Activated CD4-positive, alpha-beta memory T cell treated with anti-CD3 and anti-CD28 coated beads for 36 hours (primary cell): Measurements from ENCODE around the gene NEGR1. TPM values are rescaled to one million over a fixed set of nuclear protein-coding genes. Genes with fewer than 3 reads are reported as not detected.

Experiments used
- CTCF ChIA-PET: fragments of 350-600 bp; sonication (Branson Sonifier 250); formaldehyde crosslinking; loops from one replicate; lab custom pipeline; 2021; ENCODE audit warnings: antibody characterized with exemption, inconsistent platforms; lab: Charles Lee
- POLR2A ChIA-PET: fragments of 350-600 bp; sonication (Branson Sonifier 250); formaldehyde crosslinking; loops from one replicate; lab custom pipeline; 2021; ENCODE audit warnings: antibody characterized with exemption; lab: Charles Lee
- DNase-seq: peaks from one replicate; pipeline ENCODE4 v3.0.0-alpha.2; 2020
- H3K27ac Mint-ChIP-seq: one replicate; pipeline ENCODE4 v1.8.0; 2021; ENCODE audit warnings: mixed read lengths
- H3K27me3 Mint-ChIP-seq: one replicate; pipeline ENCODE4 v1.8.0; 2021; ENCODE audit warnings: mixed read lengths
- H3K36me3 Mint-ChIP-seq: one replicate; pipeline ENCODE4 v1.8.0; 2021; ENCODE audit warnings: mixed read lengths
- H3K4me1 Mint-ChIP-seq: one replicate; pipeline ENCODE4 v1.8.0; 2021; ENCODE audit warnings: low read depth, mixed read lengths
- H3K4me3 Mint-ChIP-seq: one replicate; pipeline ENCODE4 v1.8.0; 2021; ENCODE audit warnings: mild to moderate bottlenecking, mixed read lengths
- H3K9me3 Mint-ChIP-seq: one replicate; pipeline ENCODE4 v1.8.0; 2021; ENCODE audit warnings: mixed read lengths
- intact Hi-C: fragments of 100-400 bp; cut with micrococcal nuclease; formaldehyde crosslinking; loops from one replicate; pipeline ENCODE4 v1.15.1; 2023
- total RNA-seq, 2 experiments: library from RNA; stranded (reverse); gene quantifications; one replicate each; pipeline ENCODE4 v1.2.3, GENCODE V29; 2021

NEGR1 gene
- total RNA-seq, 2 experiments from 2014 or later, result not detected

DNA sequence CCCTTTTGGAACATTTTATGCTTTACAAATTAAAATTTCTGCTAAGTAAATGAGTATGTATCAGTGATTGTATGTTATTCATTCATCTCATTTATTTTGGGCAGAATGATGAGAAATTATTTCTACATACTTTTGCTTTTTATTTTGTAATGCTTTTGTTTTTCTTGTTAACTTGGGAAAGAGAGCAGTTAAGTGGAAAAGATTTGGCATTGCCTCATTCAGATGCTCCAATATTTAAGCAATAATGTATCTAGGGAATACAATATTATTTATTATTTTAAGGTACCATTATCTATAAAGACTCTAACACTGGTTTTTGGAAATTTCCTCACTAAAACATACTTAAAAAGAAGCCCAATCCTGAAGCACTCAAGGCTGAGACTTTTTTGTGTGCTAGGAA is 431.8 kb downstream of the NEGR1 start:
- H3K4me3 Mint-ChIP-seq, result no peak overlapping the region
- no peaks in the 10 kb centered on the region for H3K36me3 Mint-ChIP-seq
- no peaks in the 10 kb centered on the region for H3K4me1 Mint-ChIP-seq
- no peaks in the 10 kb centered on the region for H3K27me3 Mint-ChIP-seq
- DNase-seq, result no peak
- intact Hi-C loops, result no loop called here
- CTCF ChIA-PET, result no interaction called here
- POLR2A ChIA-PET, result no interaction called here
- peaks cover 7% of the 10 kb centered on the region for H3K9me3 Mint-ChIP-seq
- H3K27ac Mint-ChIP-seq, result no peak overlapping the region

DNA sequence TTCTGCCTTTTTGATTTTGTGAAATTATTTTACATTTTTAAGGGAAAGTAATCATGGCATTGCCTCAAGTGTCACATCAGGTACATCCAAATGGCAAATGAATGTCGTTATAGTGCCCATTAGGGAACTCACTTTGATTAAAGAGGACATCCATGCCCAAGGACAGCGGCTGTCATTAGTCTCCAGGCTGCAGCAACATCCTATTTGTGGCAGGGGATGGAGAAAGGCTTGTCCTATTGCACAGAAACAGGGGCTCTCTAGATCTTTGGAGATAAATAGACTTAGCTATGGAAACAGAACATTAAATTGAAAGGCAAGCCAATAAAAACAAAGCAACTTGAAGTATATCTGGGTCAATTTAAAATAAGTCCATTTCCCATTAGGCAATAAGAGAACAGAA is 439.3 kb downstream of the NEGR1 start:
- peaks cover 3% of the 10 kb centered on the region for H3K9me3 Mint-ChIP-seq
- H3K36me3 Mint-ChIP-seq, result no peaks in the 10 kb centered on the region
- H3K4me3 Mint-ChIP-seq, result no peak overlapping the region
- intact Hi-C loops, result loop anchor here (5.0 kb wide), 1 partner anchor 709 kb away; no protein-coding TSS in a partner anchor
- H3K27ac Mint-ChIP-seq, result no peak overlapping the region
- CTCF ChIA-PET, result no interaction called here
- DNase-seq, result no peak
- H3K27me3 Mint-ChIP-seq, result no peaks in the 10 kb centered on the region
- no peaks in the 10 kb centered on the region for H3K4me1 Mint-ChIP-seq
- POLR2A ChIA-PET, result no interaction called here

DNA sequence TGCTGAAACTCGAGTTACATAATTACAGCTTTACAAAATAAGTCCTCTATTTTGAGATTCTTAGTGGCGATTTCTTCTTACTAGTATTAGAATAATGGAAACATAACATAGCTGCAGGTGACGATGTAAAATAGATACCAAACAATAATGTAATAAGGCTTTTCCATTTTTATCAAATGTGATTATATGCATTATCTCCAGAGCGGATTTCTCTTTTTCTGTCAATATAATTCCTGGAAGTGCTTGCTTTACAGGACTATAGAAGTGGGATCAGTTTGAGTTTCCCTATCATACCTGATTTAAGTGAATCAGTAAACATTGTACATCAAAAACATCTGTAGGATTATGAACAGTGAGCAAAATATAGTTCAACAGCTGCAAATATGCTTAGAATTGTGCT is 442.5 kb downstream of the NEGR1 start:
- Mint-ChIP-seq H3K27ac (no peak overlapping the region), H3K36me3 (no peaks in the 10 kb centered on the region), H3K4me3 (no peak overlapping the region), H3K9me3 (no peaks in the 10 kb centered on the region), H3K4me1 (no peaks in the 10 kb centered on the region), H3K27me3 (no peaks in the 10 kb centered on the region)
- intact Hi-C loops, result loop anchor here (5.0 kb wide), 1 partner anchor 712 kb away; no protein-coding TSS in a partner anchor
- no peak for DNase-seq
- CTCF ChIA-PET, result no interaction called here
- POLR2A ChIA-PET, result no interaction called here

DNA sequence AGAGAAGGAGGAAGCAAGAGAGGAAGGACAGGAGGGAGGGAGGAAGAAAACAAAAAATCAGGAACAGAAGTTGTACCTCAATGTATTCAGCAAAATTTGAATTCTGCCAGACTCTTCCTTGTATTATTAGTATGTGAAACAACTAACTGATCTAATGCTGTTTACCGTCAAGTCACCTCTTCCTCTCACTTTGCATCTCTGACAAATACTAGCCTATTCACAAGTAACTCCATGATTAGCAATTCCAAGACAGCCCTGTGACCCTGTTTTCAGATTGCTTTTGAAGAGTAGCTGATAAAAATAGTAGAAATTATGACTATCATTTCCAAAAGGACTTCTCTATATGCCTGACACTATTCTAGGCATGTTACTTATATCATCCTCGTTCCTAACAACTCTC is 445.4 kb downstream of the NEGR1 start:
- Mint-ChIP-seq H3K4me1 (no peaks in the 10 kb centered on the region), H3K36me3 (no peaks in the 10 kb centered on the region), H3K9me3 (peaks cover 2% of the 10 kb centered on the region), H3K4me3 (no peak overlapping the region), H3K27ac (no peak overlapping the region), H3K27me3 (no peaks in the 10 kb centered on the region)
- DNase-seq, result no peak
- ChIA-PET CTCF (no interaction called here), POLR2A (no interaction called here)
- intact Hi-C loops, result no loop called here

DNA sequence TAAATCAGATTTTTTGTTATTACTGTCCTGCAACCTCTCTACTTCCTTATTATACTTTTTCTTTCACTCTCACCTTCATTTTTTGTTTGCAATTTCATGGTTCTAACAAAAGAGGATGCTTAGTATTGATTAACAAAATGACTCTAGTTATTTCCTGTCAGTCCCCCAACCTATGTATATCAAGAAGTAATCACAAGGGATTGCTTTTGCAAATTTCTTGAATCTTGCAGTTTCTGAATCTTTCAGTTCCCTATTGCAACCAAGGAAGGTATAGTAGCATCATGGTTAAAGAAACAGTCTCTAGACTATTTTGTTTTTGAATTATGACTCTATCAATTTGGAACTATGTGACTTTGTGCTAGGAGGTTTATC is 446.9 kb downstream of the NEGR1 start:
- no peaks in the 10 kb centered on the region for H3K27me3 Mint-ChIP-seq
- H3K36me3 Mint-ChIP-seq, result no peaks in the 10 kb centered on the region
- no peak overlapping the region for H3K27ac Mint-ChIP-seq
- no peak for DNase-seq
- no peaks in the 10 kb centered on the region for H3K4me1 Mint-ChIP-seq
- H3K9me3 Mint-ChIP-seq, result peaks cover 2% of the 10 kb centered on the region
- intact Hi-C loops, result no loop called here
- no peak overlapping the region for H3K4me3 Mint-ChIP-seq
- CTCF ChIA-PET, result no interaction called here
- POLR2A ChIA-PET, result no interaction called here

DNA sequence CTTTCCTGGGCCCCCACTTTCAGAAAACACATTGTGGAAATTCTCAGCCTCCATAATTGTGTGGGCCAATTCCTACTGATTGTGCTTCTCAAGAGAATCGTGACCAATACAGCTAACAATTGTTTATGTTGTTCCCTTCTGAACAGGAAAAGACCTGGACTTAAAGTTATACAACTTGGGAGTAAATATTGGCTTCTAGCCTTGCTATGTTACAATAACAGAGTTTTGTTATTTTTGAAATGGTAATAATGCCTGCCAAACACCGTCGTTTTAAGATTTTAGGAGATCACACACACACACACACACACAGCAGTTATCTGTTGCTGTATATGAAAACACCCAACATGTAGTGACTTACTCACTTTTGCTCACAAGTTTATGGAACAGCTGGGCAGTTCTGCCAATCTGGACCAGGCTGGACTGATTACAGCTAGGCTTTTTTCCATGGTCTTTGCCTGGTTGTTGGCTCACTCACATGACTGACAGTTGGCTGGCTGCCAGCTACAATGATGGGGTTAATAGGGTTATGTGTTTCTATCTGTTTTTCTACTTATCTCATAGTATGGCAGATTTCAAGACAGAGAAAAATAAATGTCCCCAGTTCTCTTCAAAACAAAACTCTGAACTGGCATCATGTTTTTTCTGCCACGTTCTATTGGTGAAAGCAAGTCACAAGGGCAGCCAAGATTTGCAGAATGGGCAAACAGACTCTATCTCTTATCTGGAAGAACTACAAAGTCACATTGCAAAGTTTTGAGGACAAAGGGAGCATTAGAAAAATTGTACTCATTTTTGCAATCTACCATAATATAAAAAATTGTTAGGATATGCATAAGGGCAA is 447.5 kb downstream of the NEGR1 start:
- peaks cover 2% of the 10 kb centered on the region for H3K9me3 Mint-ChIP-seq
- H3K4me3 Mint-ChIP-seq, result no peak overlapping the region
- DNase-seq, result no peak
- H3K27me3 Mint-ChIP-seq, result no peaks in the 10 kb centered on the region
- no peak overlapping the region for H3K27ac Mint-ChIP-seq
- no peaks in the 10 kb centered on the region for H3K36me3 Mint-ChIP-seq
- intact Hi-C loops, result no loop called here
- H3K4me1 Mint-ChIP-seq, result no peaks in the 10 kb centered on the region
- CTCF ChIA-PET, result no interaction called here
- POLR2A ChIA-PET, result no interaction called here

DNA sequence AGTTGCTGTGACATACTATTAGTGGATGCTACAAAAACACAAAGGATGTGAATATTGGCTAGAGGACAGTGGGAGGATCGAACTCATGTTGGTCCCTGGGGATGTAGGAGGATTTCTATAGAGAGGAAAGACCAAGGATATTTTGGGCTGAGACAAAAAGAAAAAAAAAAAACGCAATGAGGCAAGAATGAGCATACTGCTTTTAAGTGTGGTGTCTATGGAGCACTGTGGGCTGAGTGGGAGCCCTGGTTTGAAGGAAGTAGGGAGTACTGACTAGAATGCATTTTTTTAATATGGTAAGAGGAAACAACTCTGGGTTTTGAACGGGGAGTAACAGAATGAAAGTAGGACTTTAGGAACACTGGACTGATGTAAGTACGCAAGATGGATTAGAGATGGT is 450.7 kb downstream of the NEGR1 start:
- Mint-ChIP-seq H3K27ac (no peak overlapping the region), H3K36me3 (no peaks in the 10 kb centered on the region), H3K4me3 (no peak overlapping the region), H3K9me3 (peaks cover 4% of the 10 kb centered on the region), H3K27me3 (no peaks in the 10 kb centered on the region), H3K4me1 (no peaks in the 10 kb centered on the region)
- POLR2A ChIA-PET, result no interaction called here
- CTCF ChIA-PET, result no interaction called here
- no peak for DNase-seq
- intact Hi-C loops, result no loop called here

DNA sequence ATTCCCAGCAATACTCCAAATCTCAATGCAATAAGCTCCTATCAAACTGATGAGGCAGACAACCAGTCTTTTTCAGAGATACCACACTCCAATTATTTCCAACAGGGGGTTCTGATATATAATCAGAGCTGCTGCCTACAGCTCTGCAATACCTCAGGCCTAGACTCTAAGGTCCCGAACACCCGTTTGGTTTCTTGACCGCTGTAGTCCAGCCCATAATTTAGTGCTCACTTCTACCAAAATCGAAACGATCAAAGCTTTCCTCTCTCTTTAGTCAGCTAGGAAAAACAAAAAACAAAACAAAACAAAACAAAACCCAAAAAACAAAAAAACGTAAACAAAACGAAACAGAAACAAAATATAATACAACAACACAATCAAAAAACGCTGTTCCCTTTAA is 453.0 kb downstream of the NEGR1 start:
- no peaks in the 10 kb centered on the region for H3K27me3 Mint-ChIP-seq
- no peaks in the 10 kb centered on the region for H3K4me1 Mint-ChIP-seq
- H3K9me3 Mint-ChIP-seq, result peaks cover 2% of the 10 kb centered on the region
- ChIA-PET CTCF (no interaction called here), POLR2A (no interaction called here)
- intact Hi-C loops, result no loop called here
- no peak for DNase-seq
- no peak overlapping the region for H3K27ac Mint-ChIP-seq
- H3K4me3 Mint-ChIP-seq, result no peak overlapping the region
- H3K36me3 Mint-ChIP-seq, result no peaks in the 10 kb centered on the region

DNA sequence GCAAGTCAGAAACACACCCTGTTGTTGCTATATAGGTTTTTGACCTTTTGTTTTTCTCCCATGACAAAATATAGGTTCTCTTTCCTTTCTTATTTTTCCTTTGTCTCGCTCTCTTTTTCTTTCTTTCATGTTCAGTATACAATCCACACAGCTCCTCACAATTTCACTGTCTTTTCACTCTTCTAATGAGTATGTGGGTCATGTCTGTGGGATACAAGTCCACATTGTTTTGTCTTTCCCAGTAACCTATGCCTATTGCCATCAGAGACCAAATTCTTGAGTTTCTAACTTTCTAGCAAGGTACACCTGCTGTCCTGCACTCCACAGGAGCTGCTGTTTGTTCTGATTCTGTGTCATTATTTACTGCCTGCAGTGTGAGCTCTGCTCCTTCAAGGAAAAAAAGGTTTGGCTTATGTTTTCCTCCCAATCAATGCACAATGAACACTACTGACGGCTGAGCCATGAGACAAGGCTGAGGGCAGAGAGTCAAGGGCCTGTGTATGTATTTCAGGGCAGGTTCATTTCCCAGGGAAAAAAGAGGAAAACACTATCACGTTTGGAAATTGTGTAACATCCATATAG is 453.8 kb downstream of the NEGR1 start:
- CTCF ChIA-PET, result no interaction called here

DNA sequence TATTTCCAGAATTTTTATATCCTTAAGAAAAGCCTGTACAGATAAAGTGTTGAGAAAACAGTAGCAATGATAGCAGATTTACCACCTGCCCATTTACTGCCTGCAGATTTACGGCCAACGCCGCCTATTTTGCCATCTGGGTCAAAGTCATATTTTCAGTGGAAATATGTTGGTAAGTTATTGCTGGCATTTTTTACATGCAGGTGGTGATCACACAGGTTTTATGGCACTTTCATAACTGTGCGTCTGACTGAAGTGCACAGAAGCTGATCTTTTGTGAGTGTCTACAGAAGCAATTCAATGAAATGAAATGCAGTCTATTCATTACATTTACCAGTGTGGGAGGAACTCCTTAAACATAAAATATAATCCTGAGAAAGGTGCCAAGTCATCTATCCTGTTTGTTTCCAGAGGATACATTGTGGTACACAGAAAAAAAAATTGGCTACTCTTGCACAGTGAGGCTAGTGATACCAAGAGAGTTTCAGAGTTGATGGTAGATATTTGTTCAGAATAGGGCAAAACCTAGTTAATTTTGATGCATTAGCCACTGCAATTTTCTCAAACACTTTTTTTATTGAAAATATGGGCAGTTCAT is 458.5 kb downstream of the NEGR1 start:
- no peaks in the 10 kb centered on the region for H3K27me3 Mint-ChIP-seq

More for the DNA sequence above, 453.8 kb downstream of the NEGR1 start:
- POLR2A ChIA-PET, result no interaction called here
- Mint-ChIP-seq H3K4me3 (no peak overlapping the region), H3K9me3 (peaks cover 2% of the 10 kb centered on the region), H3K27ac (no peak overlapping the region), H3K4me1 (no peaks in the 10 kb centered on the region), H3K36me3 (no peaks in the 10 kb centered on the region), H3K27me3 (no peaks in the 10 kb centered on the region)
- no peak for DNase-seq
- intact Hi-C loops, result no loop called here

DNA sequence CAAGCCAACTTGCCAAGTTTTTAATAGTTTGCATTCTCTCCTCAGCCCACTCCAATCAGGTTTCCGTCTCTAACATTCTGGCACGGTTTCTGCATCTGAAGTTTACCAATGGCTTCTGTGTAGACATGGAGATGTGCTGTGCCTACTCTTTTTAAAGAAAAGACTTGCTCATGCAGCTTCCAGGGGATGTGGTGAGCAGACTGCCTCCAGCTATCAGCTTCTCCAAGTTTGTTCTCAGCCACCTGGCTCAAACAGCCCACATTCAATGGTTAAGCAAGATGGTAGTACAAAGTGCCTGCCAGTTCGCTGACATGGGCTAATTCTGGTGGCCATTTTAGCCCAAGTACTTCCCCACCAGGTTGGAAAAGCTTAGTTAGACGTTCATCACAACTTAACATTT is 465.3 kb downstream of the NEGR1 start:
- Mint-ChIP-seq H3K27me3 (no peaks in the 10 kb centered on the region), H3K4me3 (no peak overlapping the region), H3K27ac (no peak overlapping the region), H3K36me3 (no peaks in the 10 kb centered on the region), H3K9me3 (peaks cover 9% of the 10 kb centered on the region), H3K4me1 (no peaks in the 10 kb centered on the region)
- CTCF ChIA-PET, result no interaction called here
- POLR2A ChIA-PET, result no interaction called here
- no peak for DNase-seq
- intact Hi-C loops, result no loop called here

More for the DNA sequence above, 458.5 kb downstream of the NEGR1 start:
- Mint-ChIP-seq H3K9me3 (peaks cover 10% of the 10 kb centered on the region), H3K4me3 (no peak overlapping the region), H3K4me1 (no peaks in the 10 kb centered on the region), H3K36me3 (no peaks in the 10 kb centered on the region), H3K27ac (no peak overlapping the region)
- DNase-seq, result no peak
- ChIA-PET POLR2A (no interaction called here), CTCF (no interaction called here)
- intact Hi-C loops, result no loop called here

DNA sequence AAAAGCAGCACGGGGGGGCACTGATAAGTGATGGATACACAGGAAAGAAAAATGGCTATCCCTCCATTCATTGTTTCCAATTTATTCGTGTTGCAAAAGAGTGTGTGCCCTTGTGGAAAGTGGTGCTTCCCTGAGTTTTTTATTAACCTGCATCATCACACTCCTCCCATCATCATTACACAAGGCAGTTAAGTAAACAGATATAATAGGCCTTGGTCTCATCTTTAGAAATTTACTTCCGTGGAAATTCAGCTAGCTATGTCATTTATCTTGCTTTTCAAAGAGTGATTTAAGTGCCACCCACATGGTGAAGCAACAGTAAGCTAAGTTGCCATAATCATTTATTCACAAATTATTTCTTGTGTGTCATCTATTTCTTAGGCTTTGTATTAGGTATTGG is 473.3 kb downstream of the NEGR1 start:
- Mint-ChIP-seq H3K36me3 (no peaks in the 10 kb centered on the region), H3K9me3 (peaks cover 3% of the 10 kb centered on the region), H3K4me3 (no peak overlapping the region), H3K4me1 (no peaks in the 10 kb centered on the region), H3K27ac (no peak overlapping the region), H3K27me3 (no peaks in the 10 kb centered on the region)
- no peak for DNase-seq
- POLR2A ChIA-PET, result no interaction called here
- CTCF ChIA-PET, result no interaction called here
- intact Hi-C loops, result no loop called here
